Measurements from ENCODE around the gene ISL2.
"Not testable (repeated sequence)": the region's sequence is repeated elsewhere in the genome, so short reads cannot be mapped to it uniquely, and the experiment has no call there.

ISL2 gene

GRCh38 chr15:76336254-76337058, at the start of gene ISL2:
Gene ISL2, plus strand, starts transcription at chr15:76336773. Its CDS starts 111 bp downstream, at chr15:76336884.
- peak; percentile 71 for DNase-seq (ENCODE audit: low read depth)

DNA sequence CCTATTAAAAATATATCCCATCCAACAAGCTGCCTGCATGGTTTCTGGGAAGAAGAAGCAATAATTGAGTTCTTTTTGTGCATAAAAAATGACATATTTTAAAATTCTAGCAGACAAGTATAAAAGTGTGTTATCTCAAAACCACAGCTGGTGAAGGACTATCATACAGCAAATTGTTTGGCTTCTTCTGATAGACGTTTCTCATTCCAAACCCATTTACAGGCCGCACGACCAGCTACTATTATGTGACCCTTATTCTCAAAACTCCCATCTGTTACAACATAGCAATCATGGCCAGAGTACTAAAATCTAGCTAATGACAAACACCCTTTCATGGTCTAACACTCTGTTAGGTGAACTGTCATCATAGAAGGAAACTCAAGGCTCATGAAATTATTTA, 47.0 kb upstream of the ISL2 start:
- no peak for DNase-seq (ENCODE audit: low read depth)

DNA sequence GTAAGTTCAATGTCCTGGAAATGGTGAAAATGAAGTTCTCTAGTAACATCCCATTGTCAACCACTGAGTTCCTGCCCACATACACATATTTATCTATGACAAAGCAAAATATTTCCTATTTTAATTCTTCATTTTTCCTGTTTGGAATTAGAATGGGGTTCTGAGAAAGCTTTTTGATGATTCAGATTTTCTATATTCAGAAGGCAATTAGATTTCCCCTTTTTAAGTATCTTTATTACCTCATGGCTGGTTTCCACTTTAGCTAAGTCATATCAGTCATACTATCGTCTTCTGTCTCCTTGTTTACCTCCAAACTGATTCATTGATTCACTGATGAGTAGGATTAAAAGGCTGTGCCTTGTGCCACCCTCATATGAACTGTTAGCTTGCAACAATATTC, 43.2 kb upstream of the ISL2 start:
- DNase-seq (ENCODE audit: low read depth): no peak

GRCh38 chr15:76294463-76294862, 42.1 kb upstream of the ISL2 start:
- DNase-seq (ENCODE audit: low read depth): not testable (repeated sequence)

- no peak for DNase-seq (ENCODE audit: low read depth)
These were observed 39.7 kb upstream of the ISL2 start for GRCh38 chr15:76296849-76297248.

DNA sequence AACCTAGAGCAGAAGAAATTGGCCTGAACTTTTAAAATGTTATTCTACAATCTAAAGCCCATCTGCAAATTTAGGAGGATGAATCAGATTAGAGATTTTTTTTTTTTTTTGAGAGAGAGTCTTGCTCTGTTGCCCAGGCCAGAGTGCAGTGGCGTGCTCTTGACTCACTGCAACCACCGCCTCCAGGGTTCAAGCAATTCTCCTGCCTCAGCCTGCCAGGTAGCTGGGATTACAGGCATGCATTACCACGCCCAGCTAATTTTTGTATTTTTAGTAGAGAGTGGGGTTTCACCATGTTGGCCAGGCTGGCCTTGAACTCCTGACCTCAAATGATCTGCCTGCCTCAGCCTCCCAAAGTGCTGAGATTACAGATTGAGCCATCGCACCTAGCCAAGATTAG, 38.6 kb upstream of the ISL2 start:
- not testable (repeated sequence) for DNase-seq (ENCODE audit: low read depth)

DNA sequence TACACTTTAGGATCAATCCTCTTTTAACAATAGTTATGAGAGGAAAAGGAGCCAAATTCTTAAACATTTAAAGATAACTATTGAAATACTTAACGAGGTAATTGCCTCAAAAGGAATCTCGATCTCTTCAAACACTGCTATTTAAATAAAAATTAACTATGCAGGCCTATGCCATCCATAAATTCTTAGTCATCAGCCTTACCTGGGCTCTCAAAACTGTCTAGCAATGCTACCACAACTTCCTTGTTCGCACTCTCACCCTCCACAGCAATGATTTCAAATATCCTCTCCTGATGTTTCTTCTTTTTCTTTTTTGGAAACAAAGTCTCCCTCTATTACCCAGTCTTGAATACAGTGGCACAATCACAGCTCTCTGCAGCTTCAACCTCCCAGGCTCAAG, 37.6 kb upstream of the ISL2 start:
- DNase-seq (ENCODE audit: low read depth): no peak

DNA sequence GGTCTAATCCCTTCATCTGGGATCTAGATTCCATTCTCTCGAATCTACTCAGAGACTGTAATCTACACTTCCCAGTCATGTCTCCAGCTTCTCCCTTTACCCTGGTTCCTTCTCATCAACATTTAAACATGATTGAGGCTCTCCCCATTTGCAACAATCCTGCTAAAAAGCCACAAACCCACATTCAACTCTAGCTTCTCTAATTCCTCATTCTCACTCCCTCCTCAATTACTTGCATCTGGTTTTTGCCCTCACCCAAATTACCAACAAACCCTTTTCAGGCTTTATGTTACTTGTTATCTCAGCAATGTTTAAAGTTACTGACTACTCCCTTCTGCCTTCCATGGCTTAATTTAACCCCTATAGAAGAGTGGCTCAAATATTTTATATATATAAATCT, 36.8 kb upstream of the ISL2 start:
- no peak for DNase-seq (ENCODE audit: low read depth)

DNA sequence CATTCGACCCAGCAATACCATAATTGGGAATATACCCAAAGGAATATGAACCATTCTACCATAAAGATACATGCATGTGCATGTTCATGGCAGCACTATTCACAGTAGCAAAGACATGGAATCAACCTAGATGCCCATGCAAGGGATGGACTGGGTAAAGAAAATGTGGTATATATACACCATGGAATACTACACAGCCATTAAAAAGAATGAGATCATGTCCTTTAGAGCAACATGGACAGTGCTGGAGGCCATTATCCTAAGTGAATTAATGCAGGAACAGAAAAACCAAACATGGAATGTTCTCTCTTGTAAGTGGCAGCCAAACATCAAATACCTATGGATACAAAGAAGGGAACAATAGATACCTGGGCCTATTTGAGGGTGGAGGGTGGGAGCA, 32.7 kb upstream of the ISL2 start:
- no peak for DNase-seq (ENCODE audit: low read depth)

DNA sequence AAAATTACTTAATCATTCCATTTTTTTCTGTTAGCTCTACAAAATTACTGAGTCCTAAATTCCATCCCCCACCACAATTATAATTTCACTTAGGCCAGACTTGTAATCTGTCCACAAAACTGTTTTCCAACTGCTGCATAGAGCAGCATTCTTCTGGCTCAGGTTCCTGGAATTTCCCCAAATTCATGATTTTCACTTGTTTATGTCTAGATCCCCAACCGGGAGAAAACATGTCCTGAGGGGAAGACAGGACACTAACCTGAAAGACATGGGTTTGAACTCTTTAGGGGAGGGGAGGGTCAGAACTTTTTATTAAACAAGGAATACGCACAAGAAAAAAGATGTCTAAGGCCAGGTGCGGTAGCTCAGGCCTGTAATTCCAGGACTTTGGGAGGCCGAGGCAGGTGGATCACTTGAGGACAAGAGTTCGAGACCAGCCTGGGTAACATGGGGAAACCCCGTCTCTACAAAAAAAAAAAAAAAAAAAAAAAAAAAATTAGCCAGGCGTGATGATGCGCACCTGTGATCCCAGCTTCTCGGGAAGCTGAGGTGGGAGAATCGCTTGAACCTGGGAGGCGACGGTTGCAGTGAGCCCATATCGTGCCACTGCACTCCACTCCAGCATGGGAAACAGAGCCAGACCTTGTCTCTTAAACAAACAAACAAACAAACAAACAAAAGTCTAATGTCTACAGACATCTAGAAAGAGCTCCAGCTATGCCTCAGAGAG, 26.8 kb upstream of the ISL2 start:
- no peak for DNase-seq (ENCODE audit: low read depth)

DNA sequence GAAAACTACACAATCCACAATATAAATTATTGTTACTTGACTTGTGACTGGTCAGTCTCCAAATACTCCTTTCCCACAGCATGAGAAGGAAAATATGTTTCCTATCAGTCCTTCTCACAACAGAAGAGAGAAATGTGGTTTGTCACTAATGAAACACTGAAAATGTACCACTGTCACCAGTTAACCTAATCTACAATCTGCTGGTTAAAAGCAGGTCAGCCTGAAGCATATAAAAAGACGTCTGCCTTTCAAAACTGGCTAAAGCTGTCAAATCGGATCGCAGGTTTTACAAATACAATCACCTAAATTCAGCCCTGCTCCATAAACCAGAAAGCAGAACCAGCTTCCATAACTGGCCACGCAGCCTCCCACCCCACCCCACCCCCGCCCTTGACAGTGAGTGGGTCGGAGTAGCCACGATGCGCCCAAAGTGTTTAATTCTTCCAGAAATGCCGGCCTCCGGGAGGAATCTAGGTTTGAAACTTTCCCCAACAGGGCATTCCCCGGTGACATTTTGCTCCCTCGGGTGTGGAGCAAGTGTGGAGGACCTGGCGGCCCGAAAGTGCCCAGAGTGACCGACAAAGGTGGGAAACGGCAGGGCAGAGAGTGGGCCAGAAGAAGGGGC, 26.0 kb upstream of the ISL2 start:
- no peak for DNase-seq (ENCODE audit: low read depth)

- peak; percentile 94 for DNase-seq (ENCODE audit: low read depth)
These were observed 25.2 kb upstream of the ISL2 start, which contains the start of gene ETFA for GRCh38 chr15:76311100-76311953. Gene ETFA, minus strand, starts transcription at chr15:76311469. Its CDS starts 81 bp downstream, at chr15:76311388.

DNA sequence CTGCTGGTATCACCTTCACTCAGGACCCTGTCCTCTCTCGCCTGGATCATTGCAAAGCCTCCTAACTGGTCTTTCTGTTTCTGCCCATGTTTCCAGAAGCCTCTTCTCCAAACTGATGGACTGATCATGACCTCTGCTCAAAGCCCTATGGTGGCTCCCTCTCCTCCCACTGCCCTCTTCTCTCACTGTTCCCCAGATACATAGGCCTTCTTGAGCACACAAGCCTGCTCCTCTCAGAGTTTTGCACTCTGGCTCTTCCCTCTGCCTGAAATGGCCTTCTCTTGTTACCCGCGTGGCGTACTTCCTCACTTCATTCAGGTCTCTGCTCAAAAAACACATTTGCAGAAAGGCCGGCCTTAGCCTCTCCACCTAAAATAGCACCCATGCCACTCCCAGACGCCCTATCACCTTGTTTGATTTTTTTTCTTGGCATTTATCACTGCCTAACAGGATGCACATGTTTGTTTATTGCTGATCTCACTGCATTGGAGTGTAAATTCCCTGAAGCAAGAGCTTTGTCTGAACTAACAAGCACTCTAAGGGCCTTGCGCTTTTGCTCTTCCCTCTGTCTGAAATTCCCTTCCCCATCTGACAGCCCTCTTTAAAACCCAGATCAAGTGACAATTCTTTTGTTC, 23.9 kb upstream of the ISL2 start:
- DNase-seq (ENCODE audit: low read depth): no peak

- DNase-seq (ENCODE audit: low read depth): not testable (repeated sequence)
These were observed 23.4 kb upstream of the ISL2 start for GRCh38 chr15:76313175-76313567.

DNA sequence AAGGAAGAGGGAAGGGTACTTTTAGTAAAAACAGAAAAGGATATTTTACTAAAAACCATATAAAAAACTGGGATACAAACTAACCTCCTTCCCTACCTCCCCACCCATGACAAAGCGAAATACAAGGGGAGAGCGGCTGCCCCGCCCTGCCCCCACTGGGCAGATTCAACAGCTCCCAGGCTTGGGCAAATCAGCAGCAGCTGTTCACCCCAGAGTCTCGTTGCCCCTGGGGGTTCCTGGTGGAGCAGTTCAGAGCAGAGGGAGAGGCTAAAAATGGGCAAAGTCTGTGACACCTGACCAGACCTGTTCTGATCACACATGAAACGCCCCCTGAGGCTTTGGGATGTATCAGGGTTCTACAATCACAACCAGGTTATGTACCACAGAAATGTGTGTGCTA, 22.8 kb upstream of the ISL2 start:
- no peak for DNase-seq (ENCODE audit: low read depth)

DNA sequence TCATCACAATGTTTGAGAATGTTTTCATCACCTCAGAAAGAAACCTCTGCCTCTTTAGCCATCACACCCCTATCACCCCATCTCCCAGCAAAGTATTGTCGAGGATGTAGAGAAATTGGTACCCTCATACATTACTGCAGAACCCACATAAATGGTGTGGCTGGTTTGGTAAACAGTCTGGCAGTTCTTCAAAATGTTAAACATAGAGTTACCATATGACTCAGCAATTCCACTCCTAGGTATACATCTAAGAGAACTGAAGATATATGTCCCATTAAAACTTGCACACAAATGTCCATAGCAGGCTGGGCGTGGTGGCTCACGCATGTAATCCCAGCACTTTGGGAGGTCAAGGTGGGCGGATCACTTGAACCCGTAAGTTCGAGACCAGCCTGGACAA, 16.6 kb upstream of the ISL2 start:
- no peak for DNase-seq (ENCODE audit: low read depth)

DNA sequence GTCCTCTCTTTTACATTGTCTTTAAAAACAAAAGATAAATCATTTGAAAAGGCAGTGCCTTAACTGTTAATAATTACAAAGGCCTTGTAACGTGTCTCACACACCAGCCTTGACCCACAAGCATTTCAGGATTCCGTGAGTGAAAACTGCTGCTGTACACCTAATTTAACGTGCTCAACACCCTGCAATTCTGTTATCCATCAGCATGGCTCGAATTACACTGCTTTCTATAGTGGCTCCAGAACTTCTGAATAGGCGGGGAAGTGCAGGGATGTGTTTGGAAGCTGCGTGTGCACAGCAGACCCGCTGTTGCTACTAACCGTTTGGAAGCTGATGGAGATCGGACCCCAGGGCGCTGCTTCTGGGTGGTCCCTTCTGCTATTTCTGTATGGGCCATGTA, 15.4 kb upstream of the ISL2 start:
- no peak for DNase-seq (ENCODE audit: low read depth)

GRCh38 chr15:76321602-76322001, 15.0 kb upstream of the ISL2 start:
- DNase-seq (ENCODE audit: low read depth): no peak

DNA sequence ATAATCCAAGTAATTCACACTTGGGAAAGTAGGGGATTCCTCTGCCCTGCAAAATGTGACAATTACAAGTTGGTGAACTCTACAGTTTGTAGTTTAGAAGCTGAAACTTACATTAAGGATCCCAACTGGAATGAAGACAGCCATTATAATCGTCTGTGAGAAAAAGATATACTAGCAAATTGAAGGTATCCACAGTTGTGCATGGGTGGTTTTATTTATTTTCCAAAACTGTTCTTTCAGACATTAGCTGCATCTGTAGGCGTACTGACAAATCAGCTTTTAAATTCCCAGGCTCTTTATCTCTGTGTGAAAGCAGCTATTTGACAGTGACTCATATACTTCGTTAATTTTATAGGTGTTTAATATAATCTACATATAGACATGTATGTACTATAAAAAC, 12.5 kb upstream of the ISL2 start:
- no peak for DNase-seq (ENCODE audit: low read depth)

DNA sequence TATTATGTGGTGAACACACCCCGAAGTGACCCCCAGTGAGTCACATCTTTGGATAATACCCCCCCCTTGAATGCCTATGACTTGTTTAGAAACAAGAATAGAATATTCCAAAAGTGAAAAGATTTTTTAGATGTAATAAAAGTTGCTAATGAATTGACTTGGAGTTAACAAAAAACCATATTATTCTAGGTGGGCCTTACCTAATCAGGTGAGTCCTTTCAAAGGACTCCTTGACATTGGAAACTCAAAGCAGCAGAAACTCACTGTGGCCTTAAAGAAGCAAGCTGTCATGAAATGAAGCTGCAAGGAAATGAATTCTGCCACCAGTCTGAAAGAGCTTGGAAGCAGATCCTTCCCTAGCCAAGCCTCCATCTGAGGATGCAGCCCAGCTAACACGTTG, 10.9 kb upstream of the ISL2 start:
- DNase-seq (ENCODE audit: low read depth): no peak

Data from GM04504 (cell line).